Tibial artery (tissue), 4 donors: Measurements from ENCODE around the gene GJA3.

Experiments
- DNase-seq, 2 donors: peaks; one replicate each; pipeline ENCODE4 v3.0.0-alpha.2; 2019
- H3K27ac ChIP-seq, 2 donors: fragments of 200-600 bp; sonication (generic) in 1 of 2; 1 replicate in 1 of 2; 2 replicates in 1 of 2; pipeline ENCODE4 v1.5.1; 2018 to 2019; ENCODE audit warnings: mild to moderate bottlenecking in 1 of 2
- H3K27me3 ChIP-seq, 2 donors: fragments of 200-600 bp; sonication (generic) in 1 of 2; one replicate each; pipeline versions ENCODE4 v1.5.1 to v1.6.0; 2016 to 2019
- H3K36me3 ChIP-seq, 3 donors: fragments of 200-600 bp; sonication (generic) in 2 of 3; one replicate each; pipeline ENCODE4 v1.5.1; 2016 to 2019; ENCODE audit warnings: mild to moderate bottlenecking in 2 of 3
- H3K4me1 ChIP-seq, 4 donors: fragments of 200-600 bp; sonication (generic) in 2 of 4; 1 replicate in 3 of 4; 2 replicates in 1 of 4; pipeline ENCODE4 v1.5.1; 2016 to 2019
- H3K4me3 ChIP-seq, 2 donors: fragments of 200-600 bp; sonication (generic) in 1 of 2; 1 replicate in 1 of 2; 2 replicates in 1 of 2; pipeline ENCODE4 v1.5.1; 2018 to 2019; ENCODE audit warnings: mild to moderate bottlenecking in 2 of 2
- H3K9me3 ChIP-seq, 3 donors: fragments of 200-600 bp; sonication (generic) in 1 of 3; one replicate each; pipeline ENCODE4 v1.5.1; 2016 to 2019
- CTCF ChIP-seq, 2 experiments: fragments of 200-600 bp in 1 of 2; fragments of 450-650 bp in 1 of 2; IDR thresholded peaks; one replicate each; pipeline ENCODE4 v1.5.1; 2017 to 2019; ENCODE audit warnings: antibody characterized with exemption in 2 of 2, mild to moderate bottlenecking in 1 of 2, moderate library complexity in 1 of 2
- intact Hi-C: fragments of 100-400 bp; cut with DNase I; formaldehyde crosslinking; loops from one replicate; pipeline ENCODE4 v1.15.0; 2023; ENCODE audit warnings: low total_unique reads

GJA3 gene

GRCh38 chr13:20173116-20173746 is 12.4 kb upstream of the GJA3 start:
- intact Hi-C loops = no loop called here
- Histone ChIP-seq H3K9me3 (no peaks in the 10 kb centered on the region), H3K4me1 (peaks cover 0 to 8% (median 3%) of the 10 kb centered on the region in 4 donors), H3K36me3 (no peaks in the 10 kb centered on the region), H3K4me3 (no peak overlapping the region), H3K27ac (no peak overlapping the region), H3K27me3 (peaks cover 0 to 47% of the 10 kb centered on the region in 2 donors)
- TF ChIP-seq CTCF (IDR thresholded peaks at IDR 0.05) = no peak
- DNase-seq = no peak

DNA sequence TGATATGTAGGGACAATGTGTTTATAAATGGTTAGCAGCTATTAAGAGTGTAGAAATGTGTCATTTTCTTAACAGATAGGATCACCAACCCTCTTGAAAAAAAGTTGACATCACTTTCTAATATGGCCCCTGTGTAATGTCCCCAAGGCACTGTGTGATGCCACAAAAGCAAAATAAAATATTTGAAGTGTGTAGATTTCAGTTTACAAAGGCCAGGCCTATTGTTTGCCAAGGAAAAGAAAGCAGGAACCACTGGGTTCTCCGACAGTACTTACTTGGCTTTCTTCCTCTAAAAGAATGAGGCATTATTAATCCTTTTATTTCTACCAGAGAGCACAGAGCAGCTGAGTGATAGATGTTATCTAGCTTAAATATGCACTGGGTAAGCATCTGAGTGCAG is 10.5 kb upstream of the GJA3 start:
- Histone ChIP-seq H3K9me3 (no peaks in the 10 kb centered on the region), H3K27me3 (peaks cover 0 to 40% of the 10 kb centered on the region in 2 donors), H3K27ac (no peak overlapping the region), H3K4me3 (no peak overlapping the region), H3K36me3 (no peaks in the 10 kb centered on the region), H3K4me1 (peaks cover 0 to 5% (median 0%) of the 10 kb centered on the region in 4 donors)
- no peak for TF ChIP-seq CTCF (IDR thresholded peaks at IDR 0.05)
- intact Hi-C loops = no loop called here
- DNase-seq = no peak

GRCh38 chr13:20170921-20171320 is 10.1 kb upstream of the GJA3 start:
- Histone ChIP-seq H3K27ac (no peak overlapping the region), H3K27me3 (peaks cover 0 to 40% of the 10 kb centered on the region in 2 donors), H3K4me1 (peaks cover 0 to 5% (median 0%) of the 10 kb centered on the region in 4 donors), H3K4me3 (no peak overlapping the region), H3K36me3 (no peaks in the 10 kb centered on the region), H3K9me3 (no peaks in the 10 kb centered on the region)
- DNase-seq = no peak
- no peak for TF ChIP-seq CTCF (IDR thresholded peaks at IDR 0.05)
- intact Hi-C loops = no loop called here

DNA sequence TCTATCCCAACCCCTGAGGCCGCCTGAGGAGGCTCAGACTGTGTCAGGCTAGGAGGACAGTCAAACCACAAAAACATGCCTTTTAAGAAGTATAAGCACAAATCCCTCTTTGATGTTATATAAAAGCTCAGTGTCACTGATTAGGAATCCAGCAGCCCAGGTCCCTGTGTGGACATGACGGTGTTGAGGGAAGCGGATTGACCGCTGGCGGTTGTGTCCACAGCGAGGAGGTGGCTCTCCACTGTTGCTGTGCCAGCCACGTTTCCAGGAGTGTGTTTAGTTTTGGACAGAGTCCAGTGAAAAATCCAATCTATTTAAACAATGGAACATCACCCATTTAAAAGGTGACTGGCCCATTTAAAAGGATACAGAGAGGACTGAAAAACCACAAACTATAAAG is 7.5 kb upstream of the GJA3 start:
- H3K4me1 ChIP-seq = no peaks in the 10 kb centered on the region
- H3K4me3 ChIP-seq = no peak overlapping the region
- TF ChIP-seq CTCF (IDR thresholded peaks at IDR 0.05) = no peak
- intact Hi-C loops = no loop called here
- no peaks in the 10 kb centered on the region for H3K9me3 ChIP-seq
- H3K27ac ChIP-seq = no peak overlapping the region
- H3K27me3 ChIP-seq = peaks cover 0 to 43% of the 10 kb centered on the region in 2 donors
- DNase-seq = no peak
- no peaks in the 10 kb centered on the region for H3K36me3 ChIP-seq

GRCh38 chr13:20165417-20166257 is 4.8 kb upstream of the GJA3 start:
- intact Hi-C loops = no loop called here
- no peaks in the 10 kb centered on the region for H3K36me3 ChIP-seq
- H3K4me1 ChIP-seq = peaks cover 0 to 12% (median 9%) of the 10 kb centered on the region in 4 donors
- H3K9me3 ChIP-seq = no peaks in the 10 kb centered on the region
- no peak overlapping the region for H3K27ac ChIP-seq
- no peak for DNase-seq
- H3K4me3 ChIP-seq = no peak overlapping the region
- H3K27me3 ChIP-seq = peaks cover 0 to 60% of the 10 kb centered on the region in 2 donors
- TF ChIP-seq CTCF (IDR thresholded peaks at IDR 0.05) = no peak
